B cell (primary cell): ENCODE data around the gene KPNA2. TPM values are rescaled to one million over a fixed set of nuclear protein-coding genes. Genes with fewer than 3 reads are reported as not detected.
A peak's percentile ranks its signal among the peaks of the same experiment; 100 is the strongest.

Source experiments
- ATAC-seq: fragments of 200-7000 bp; cut with Tn5 transposase; one replicate; pipeline ENCODE4 v1.10.0; 2021; ENCODE audit warnings: low read depth, mild to moderate bottlenecking, moderate number of reproducible peaks, moderate library complexity
- CTCF ChIA-PET: fragments of 350-600 bp; sonication (Branson Sonifier 250); formaldehyde crosslinking; loops from one replicate; lab custom pipeline; 2021; ENCODE audit warnings: antibody characterized with exemption, inconsistent platforms; lab: Charles Lee
- POLR2A ChIA-PET: fragments of 350-600 bp; sonication (Branson Sonifier 250); formaldehyde crosslinking; loops from one replicate; lab custom pipeline; 2021; ENCODE audit warnings: antibody characterized with exemption; lab: Charles Lee
- DNase-seq: peaks from one replicate; pipeline ENCODE4 v3.0.0; 2013
- H2AFZ ChIP-seq: 2 replicates; pipeline ENCODE4 v1.6.1; 2012; ENCODE audit warnings: mild to moderate bottlenecking, low read depth, low read length; ENCODE audit not compliant: insufficient read depth, poor library complexity, severe bottlenecking
- H3K27ac ChIP-seq, 2 donors: 1 replicate in 1 of 2; 2 replicates in 1 of 2; pipeline ENCODE4 v1.5.1; 2012 to 2013; ENCODE audit warnings: low read length in 2 of 2, mild to moderate bottlenecking in 2 of 2, moderate library complexity in 1 of 2
- H3K27me3 ChIP-seq, 4 experiments: fragments of 200-600 bp in 1 of 4; sonication (generic) in 1 of 4; replicated peaks in 1 of 4; 1 replicate in 2 of 4; 2 replicates in 2 of 4; pipeline versions ENCODE4 v1.6.1 to v1.7.0; 2013 to 2016; ENCODE audit warnings: low read length in 3 of 4, mild to moderate bottlenecking in 2 of 4, mixed read lengths in 1 of 4, moderate library complexity in 1 of 4; ENCODE audit not compliant: insufficient read depth in 4 of 4, control insufficient read depth in 3 of 4; ENCODE audit errors: control extremely low read depth in 1 of 4
- H3K36me3 ChIP-seq, 2 experiments: replicated peaks in 1 of 2; 1 replicate in 1 of 2; 2 replicates in 1 of 2; pipeline versions ENCODE4 v1.6.1 to v1.7.1; 2013; ENCODE audit warnings: low read length in 1 of 2; ENCODE audit not compliant: insufficient read depth in 2 of 2, control insufficient read depth in 1 of 2; ENCODE audit errors: control extremely low read depth in 1 of 2, extremely low read depth in 1 of 2
- H3K4me1 ChIP-seq, 2 donors: fragments of 200-600 bp in 1 of 2; sonication (generic) in 1 of 2; 1 replicate in 1 of 2; 2 replicates in 1 of 2; pipeline versions ENCODE4 v1.5.1 to v1.6.1; 2013 to 2017; ENCODE audit warnings: low read length in 2 of 2; ENCODE audit not compliant: control insufficient read depth in 2 of 2, insufficient read depth in 2 of 2
- H3K4me2 ChIP-seq: replicated peaks from 2 replicates; pipeline ENCODE3; 2012; ENCODE audit warnings: mild to moderate bottlenecking, low read depth, low read length; ENCODE audit not compliant: poor library complexity, severe bottlenecking
- H3K4me3 ChIP-seq, 5 experiments: fragments of 200-600 bp in 1 of 5; sonication (generic) in 1 of 5; 1 replicate in 3 of 5; 2 replicates in 2 of 5; pipeline versions ENCODE4 v1.5.1 to v1.7.0; 2011 to 2016; ENCODE audit warnings: low read length in 4 of 5, mild to moderate bottlenecking in 4 of 5, low read depth in 2 of 5, control low read depth in 1 of 5, moderate library complexity in 1 of 5; ENCODE audit not compliant: insufficient read depth in 1 of 5; ENCODE audit errors: control extremely low read depth in 1 of 5, extremely low read depth in 1 of 5
- H3K79me2 ChIP-seq: fragments of 200-600 bp; sonication (generic); one replicate; pipeline ENCODE4 v1.6.0; 2016; ENCODE audit warnings: low read length; ENCODE audit not compliant: control insufficient read depth, insufficient read depth
- H3K9ac ChIP-seq: fragments of 200-600 bp; sonication (generic); 2 replicates; pipeline ENCODE4 v1.6.1; 2017; ENCODE audit warnings: mild to moderate bottlenecking, low read length, moderate library complexity
- H3K9me3 ChIP-seq, 3 donors: one replicate each; pipeline versions ENCODE4 v1.6.1 to v1.7.1; 2013; ENCODE audit warnings: low read length in 2 of 3; ENCODE audit not compliant: control insufficient read depth in 2 of 3, insufficient read depth in 1 of 3; ENCODE audit errors: control extremely low read depth in 1 of 3
- H4K20me1 ChIP-seq: 2 replicates; pipeline ENCODE4 v1.6.0; 2012; ENCODE audit warnings: mild to moderate bottlenecking, low read length; ENCODE audit not compliant: insufficient read depth, control insufficient read depth, poor library complexity, severe bottlenecking
- H3K27ac Mint-ChIP-seq: one replicate; pipeline ENCODE4 v1.8.0; 2021; ENCODE audit warnings: mixed read lengths
- H3K27me3 Mint-ChIP-seq: one replicate; pipeline ENCODE4 v1.8.0; 2021; ENCODE audit warnings: mixed read lengths
- H3K4me1 Mint-ChIP-seq: one replicate; pipeline ENCODE4 v1.8.0; 2021; ENCODE audit warnings: mixed read lengths
- H3K4me3 Mint-ChIP-seq: one replicate; pipeline ENCODE4 v1.8.0; 2021; ENCODE audit warnings: mixed read lengths
- H3K9me3 Mint-ChIP-seq: one replicate; pipeline ENCODE4 v1.8.0; 2022; ENCODE audit warnings: mixed read lengths; ENCODE audit not compliant: insufficient read depth
- CTCF ChIP-seq: fragments of 200-600 bp; IDR thresholded peaks from one replicate; pipeline ENCODE4 v1.8.0; 2022; ENCODE audit warnings: antibody characterized with exemption, mild to moderate bottlenecking
- EZH2 ChIP-seq: IDR thresholded peaks from 2 replicates; pipeline ENCODE4 v1.6.1; 2012; ENCODE audit warnings: borderline replicate concordance, low read depth, mild to moderate bottlenecking, moderate library complexity, low read length; ENCODE audit not compliant: insufficient read depth, poor library complexity, severe bottlenecking
- WGBS: methylation state at CpG from one replicate; pipeline ENCODE4 v1.1.5; 2013; ENCODE audit warnings: missing lambda C conversion rate; ENCODE audit not compliant: insufficient coverage; 5-methylcytosine and 5-hydroxymethylcytosine counted together
- intact Hi-C: fragments of 100-400 bp; cut with micrococcal nuclease; formaldehyde crosslinking; loops from one replicate; pipeline ENCODE4 v1.10.0; 2022
- polyA plus RNA-seq: library from polyadenylated mRNA; depleted of rRNA; stranded (reverse); fragments of >200 nt; gene quantifications from 2 replicates; pipeline ENCODE4 v1.2.3, GENCODE V29; 2012
- total RNA-seq, 2 donors: library from RNA; stranded (reverse); fragments of 120-200 nt in 1 of 2; gene quantifications; 1 replicate in 1 of 2; 2 replicates in 1 of 2; pipeline versions ENCODE4 v1.2.3 to v1.2.4, GENCODE V29; 2013 to 2022

The KPNA2 gene
- total and polyA plus RNA-seq, 2 donors (not counting 1 experiment from before 2014, with no cell fraction given) = 20.0 to 25.2 TPM

GRCh38 chr17:68057531-68057952 is 22.0 kb downstream of the KPNA2 start:
- TF ChIP-seq EZH2 = no peak
- TF ChIP-seq CTCF = peak; percentile 47
- ChIA-PET POLR2A (interaction anchor here (0.7 kb wide), 1 partner anchor 73 kb away, joined by 3 read pairs; no protein-coding TSS in a partner anchor), CTCF (interaction anchor here (0.6 to 3.5 kb wide), 19 partner anchors 21 to 423 kb away, joined by 3 to 18 read pairs (median 4); partner anchors contain the start of gene WIPI1)
- no peaks in the 10 kb centered on the region for H3K4me1 ChIP-seq
- no peaks in the 10 kb centered on the region for H3K4me1 Mint-ChIP-seq
- no peak overlapping the region for H3K27ac Mint-ChIP-seq
- H2AFZ ChIP-seq = no peak overlapping the region
- no peaks in the 10 kb centered on the region for H3K36me3 ChIP-seq
- H3K9me3 ChIP-seq = no peaks in the 10 kb centered on the region
- H3K27me3 ChIP-seq = no peaks in the 10 kb centered on the region
- H4K20me1 ChIP-seq = no peaks in the 10 kb centered on the region
- no peaks in the 10 kb centered on the region for H3K9me3 Mint-ChIP-seq
- intact Hi-C loops = loop anchor here (1.0 kb wide), 1 partner anchor 406 kb away; no protein-coding TSS in a partner anchor
- H3K79me2 ChIP-seq = no peaks in the 10 kb centered on the region
- H3K4me2 ChIP-seq = no peak overlapping the region
- no peaks in the 10 kb centered on the region for H3K27me3 Mint-ChIP-seq
- no peak overlapping the region for H3K4me3 ChIP-seq
- ATAC-seq (peak; percentile 69), DNase-seq (peak; percentile 49)
- no peak overlapping the region for H3K9ac ChIP-seq
- WGBS = 20% methylated on average over 1 of the region's 4 CpGs
- H3K4me3 Mint-ChIP-seq = no peak overlapping the region
- no peak overlapping the region for H3K27ac ChIP-seq

GRCh38 chr17:68060336-68060735 is 24.8 kb downstream of the KPNA2 start:
- H2AFZ ChIP-seq = no peak overlapping the region
- H4K20me1 ChIP-seq = no peaks in the 10 kb centered on the region
- Mint-ChIP-seq H3K4me3 (no peak overlapping the region), H3K4me1 (no peaks in the 10 kb centered on the region), H3K9me3 (no peaks in the 10 kb centered on the region), H3K27me3 (no peaks in the 10 kb centered on the region), H3K27ac (no peak overlapping the region)
- no peaks in the 10 kb centered on the region for H3K4me1 ChIP-seq
- H3K9ac ChIP-seq = no peak overlapping the region
- DNase-seq (no peak), ATAC-seq (no peak)
- intact Hi-C loops = no loop called here
- no peak overlapping the region for H3K4me2 ChIP-seq
- no peaks in the 10 kb centered on the region for H3K79me2 ChIP-seq
- H3K4me3 ChIP-seq = no peak overlapping the region
- no peaks in the 10 kb centered on the region for H3K9me3 ChIP-seq
- TF ChIP-seq EZH2 = no peak
- TF ChIP-seq CTCF = no peak
- no peak overlapping the region for H3K27ac ChIP-seq
- WGBS = no CpG with 5 or more reads among the region's 2 CpGs
- H3K27me3 ChIP-seq = no peaks in the 10 kb centered on the region
- CTCF ChIA-PET = no interaction called here
- H3K36me3 ChIP-seq = no peaks in the 10 kb centered on the region
- POLR2A ChIA-PET = no interaction called here
